ENCODE data around the gene NPIPB9.
A peak's percentile ranks its signal among the peaks of the same experiment; 100 is the strongest.
"Not testable (repeated sequence)": the region's sequence is repeated elsewhere in the genome, so short reads cannot be mapped to it uniquely, and the experiment has no call there.

DNA sequence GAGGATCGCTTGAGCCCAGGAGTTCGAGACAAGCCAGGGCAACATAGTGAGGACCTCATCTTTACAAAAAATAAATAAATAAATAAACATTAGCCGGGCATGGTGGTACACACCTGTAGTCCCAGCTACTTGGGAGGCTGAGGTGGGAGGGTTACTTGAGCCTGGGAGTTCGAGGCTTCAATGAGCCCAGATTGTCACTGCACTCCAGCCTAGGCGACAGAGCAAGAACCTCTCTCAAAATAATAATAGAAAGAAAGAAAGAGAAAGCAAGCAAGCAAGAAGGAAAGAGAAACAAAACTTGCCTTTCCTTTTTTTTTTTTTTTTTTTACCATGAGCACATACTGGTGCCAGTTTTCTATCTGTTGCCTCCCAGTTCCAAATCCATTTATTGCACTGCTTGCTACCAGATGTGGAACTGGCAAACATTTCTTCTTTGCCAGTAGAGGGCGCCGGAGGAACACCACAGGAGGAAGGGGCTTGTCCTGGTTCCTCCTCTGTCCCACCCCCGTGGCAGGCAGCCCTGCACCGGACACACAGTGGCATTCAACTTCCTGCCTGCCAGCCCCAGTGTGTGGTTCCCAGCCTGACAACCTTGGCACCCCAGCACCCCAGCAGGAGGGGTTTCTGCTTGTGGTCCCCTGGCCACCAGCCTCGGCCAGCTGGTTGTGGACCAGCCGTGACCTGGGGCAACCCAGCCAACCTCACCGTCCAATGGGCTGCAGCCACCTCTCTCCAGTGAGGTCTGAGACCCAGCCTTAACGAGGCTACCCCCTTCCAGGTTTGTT lies 50.8 kb downstream of the NPIPB9 start:
- TF ChIP-seq, protein P1, sequence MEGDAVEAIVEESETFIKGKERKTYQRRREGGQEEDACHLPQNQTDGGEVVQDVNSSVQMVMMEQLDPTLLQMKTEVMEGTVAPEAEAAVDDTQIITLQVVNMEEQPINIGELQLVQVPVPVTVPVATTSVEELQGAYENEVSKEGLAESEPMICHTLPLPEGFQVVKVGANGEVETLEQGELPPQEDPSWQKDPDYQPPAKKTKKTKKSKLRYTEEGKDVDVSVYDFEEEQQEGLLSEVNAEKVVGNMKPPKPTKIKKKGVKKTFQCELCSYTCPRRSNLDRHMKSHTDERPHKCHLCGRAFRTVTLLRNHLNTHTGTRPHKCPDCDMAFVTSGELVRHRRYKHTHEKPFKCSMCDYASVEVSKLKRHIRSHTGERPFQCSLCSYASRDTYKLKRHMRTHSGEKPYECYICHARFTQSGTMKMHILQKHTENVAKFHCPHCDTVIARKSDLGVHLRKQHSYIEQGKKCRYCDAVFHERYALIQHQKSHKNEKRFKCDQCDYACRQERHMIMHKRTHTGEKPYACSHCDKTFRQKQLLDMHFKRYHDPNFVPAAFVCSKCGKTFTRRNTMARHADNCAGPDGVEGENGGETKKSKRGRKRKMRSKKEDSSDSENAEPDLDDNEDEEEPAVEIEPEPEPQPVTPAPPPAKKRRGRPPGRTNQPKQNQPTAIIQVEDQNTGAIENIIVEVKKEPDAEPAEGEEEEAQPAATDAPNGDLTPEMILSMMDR (IDR thresholded peaks at IDR 0.05), result 0 out of 2 replicates have a peak, but pooled peaks have one; percentile 26
- TF ChIP-seq TCF7L2 (IDR thresholded peaks at IDR 0.05; ENCODE audit: low read depth, low read length), result not testable (repeated sequence)
